H54 (cell line): ENCODE measurements around the gene C3orf18.

ENCODE experiments used
- DNase-seq: peaks from one replicate; pipeline ENCODE4 v3.0.0; 2011; ENCODE audit warnings: low spot score, mixed read lengths; ENCODE audit not compliant: insufficient read length
- FAIRE-seq: peaks from 3 replicates; lab custom pipeline; 2011; peaks lifted over from hg19 to GRCh38; lab: Jason Lieb, UNC
- POLR2A ChIP-seq: IDR thresholded peaks from 2 replicates; pipeline ENCODE4 v1.6.1; 2011; ENCODE audit warnings: low read depth, mild to moderate bottlenecking, low read length

C3orf18 gene

DNA sequence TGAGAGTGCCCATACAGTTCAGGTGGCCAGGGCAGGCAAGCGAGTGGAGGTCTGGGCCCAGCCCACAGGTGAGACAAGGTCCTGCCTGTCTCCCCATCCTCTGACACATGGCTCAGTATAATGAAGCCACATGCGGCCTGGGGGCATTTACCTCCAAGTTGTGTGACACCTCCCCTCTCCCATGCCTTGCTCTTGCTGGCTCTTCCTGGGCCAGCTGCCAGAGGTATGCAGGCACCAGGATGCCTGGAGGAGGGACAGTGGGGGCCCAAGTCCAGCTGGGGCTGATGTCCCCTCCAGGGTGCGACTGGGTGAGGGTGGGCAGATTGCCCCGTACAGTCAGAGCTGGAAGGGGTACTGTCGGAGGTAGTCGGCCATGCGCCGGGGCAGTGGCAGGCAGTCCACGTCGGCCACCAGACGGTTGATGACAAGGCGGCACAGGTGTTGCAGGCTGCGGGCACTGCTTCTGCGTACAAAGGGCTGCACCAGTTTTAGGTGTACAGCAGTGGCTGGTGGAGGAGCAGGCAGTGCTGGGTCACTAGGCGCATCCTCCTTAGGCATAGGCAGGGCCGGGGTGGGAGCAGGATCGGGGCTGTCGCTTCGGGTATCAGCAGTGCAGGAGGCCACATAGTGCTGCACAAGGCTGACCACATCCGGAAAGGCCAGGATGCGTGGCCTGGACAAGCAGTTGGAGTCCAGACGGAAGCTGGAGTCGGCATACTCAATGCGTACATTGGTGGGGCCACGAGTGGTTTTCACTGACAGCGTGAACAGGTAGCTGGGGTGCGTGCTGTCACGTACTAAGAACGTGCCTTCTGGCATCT lies 39.9 kb upstream of the C3orf18 start:
- no peak for TF ChIP-seq POLR2A
- FAIRE-seq (no peak), DNase-seq (no peak)

DNA sequence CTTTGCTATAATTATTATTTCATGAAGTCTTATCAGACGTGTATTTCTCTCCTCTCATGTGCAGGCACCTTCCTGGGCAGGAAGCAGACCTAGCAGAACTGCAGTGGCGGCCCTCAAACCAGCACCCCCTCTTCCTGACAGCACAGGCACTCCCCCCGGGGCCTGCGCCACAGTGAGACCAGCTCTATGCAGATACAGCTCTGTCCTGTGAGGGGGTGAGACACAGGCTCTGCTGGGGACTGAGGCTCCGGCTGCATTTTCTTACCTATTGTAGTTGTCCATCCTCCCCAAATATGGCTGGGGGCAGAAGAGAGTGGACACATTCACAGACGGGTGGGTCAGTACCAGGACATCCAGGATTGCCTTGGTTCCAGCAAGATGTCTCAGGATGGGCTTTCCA lies 39.0 kb upstream of the C3orf18 start:
- DNase-seq (no peak), FAIRE-seq (no peak)
- TF ChIP-seq POLR2A, result no peak

DNA sequence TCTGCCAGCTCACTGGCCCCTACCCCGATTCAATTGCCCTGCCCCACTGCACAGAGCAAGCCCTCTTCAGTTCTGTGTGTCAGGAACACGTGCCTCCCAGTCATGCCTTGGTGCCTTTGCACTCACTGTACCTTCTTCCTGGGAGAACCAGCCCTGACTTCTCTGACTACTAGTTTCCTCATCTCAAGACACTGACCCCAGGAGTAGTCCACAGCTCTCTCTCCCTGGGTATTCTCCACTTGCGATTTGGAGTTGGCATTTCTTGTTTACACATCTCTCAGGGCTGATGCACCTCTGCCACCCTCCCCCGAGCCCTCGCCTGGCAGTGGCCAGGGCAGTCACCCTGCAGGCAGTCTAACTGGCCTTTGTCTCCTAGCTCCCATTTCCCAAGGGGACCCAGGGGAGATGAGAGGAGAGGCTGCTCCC lies 38.4 kb upstream of the C3orf18 start:
- FAIRE-seq (no peak), DNase-seq (no peak)
- no peak for TF ChIP-seq POLR2A

DNA sequence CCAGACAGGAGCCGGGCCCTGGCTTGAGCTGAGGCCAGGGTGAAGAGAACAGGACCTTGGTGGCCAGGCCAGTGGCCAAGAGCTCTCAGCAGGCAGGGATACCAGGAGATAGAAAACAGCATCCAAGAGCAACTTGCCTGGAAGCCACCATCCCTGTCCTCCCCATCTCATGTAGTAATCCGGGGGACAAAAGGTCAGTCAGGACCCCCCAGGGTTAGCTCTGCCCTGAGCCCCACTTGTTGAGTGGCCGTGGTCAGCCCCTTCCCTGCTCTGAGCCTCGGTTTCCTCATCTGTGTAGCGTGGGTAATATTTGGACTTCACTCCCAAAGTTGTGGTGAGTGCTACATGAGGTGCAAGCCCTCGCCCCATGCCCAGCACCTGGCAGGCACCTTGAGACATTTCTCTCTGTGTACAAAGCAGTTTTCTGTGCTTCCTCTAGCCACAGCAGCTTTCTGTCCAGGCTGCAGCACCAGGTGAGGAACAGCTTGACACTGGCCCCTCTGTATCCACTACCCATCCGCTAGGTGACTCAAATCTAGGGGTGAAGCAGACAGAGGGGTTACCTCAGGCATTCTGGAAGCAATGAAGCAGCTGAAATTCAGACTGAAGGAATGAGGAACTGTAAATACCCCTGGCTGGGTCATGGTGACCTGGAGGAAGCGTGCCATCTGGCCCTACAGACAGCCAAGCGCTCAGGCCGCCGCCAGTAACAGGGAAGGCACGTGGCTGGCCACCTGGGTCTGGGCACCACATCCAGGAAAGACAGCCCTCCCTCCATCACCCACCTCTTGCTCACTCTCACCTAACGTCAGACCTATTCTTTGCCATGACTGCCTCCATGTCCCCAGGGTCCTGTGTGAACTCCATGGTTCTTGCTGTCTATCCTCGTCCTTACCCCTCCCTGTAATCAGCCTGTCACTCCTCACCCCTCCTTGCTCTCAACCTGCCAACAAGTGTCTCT lies 37.4 kb upstream of the C3orf18 start:
- no peak for TF ChIP-seq POLR2A
- DNase-seq, result no peak

DNA sequence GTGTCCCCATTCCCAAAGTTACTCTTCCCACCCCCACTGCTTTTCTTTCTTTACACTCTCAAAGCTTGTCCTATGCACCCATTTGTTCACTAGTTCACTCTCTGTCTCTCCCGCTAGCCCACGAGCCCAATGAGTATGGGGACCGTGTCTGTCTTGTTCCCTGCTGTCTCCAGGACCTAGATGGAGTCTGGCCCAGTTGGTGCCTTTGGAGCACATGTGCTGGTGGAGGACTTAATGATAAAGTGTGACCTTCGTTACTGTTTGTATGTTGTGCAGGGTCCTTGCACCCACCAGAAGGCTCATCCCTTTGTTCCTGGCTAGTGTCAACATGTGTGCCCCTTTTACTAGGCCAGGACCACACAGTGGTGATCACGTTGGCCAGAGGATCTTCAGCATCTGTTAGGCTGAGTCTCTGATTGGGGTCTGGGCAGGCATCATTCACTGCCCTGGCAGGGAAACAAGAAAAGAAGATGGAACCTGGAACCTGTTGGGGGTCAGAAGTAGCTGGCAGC lies 36.6 kb upstream of the C3orf18 start:
- no peak for TF ChIP-seq POLR2A
- DNase-seq, result no peak
- no peak for FAIRE-seq

More for the DNA sequence above, 37.4 kb upstream of the C3orf18 start:
- no peak for FAIRE-seq

DNA sequence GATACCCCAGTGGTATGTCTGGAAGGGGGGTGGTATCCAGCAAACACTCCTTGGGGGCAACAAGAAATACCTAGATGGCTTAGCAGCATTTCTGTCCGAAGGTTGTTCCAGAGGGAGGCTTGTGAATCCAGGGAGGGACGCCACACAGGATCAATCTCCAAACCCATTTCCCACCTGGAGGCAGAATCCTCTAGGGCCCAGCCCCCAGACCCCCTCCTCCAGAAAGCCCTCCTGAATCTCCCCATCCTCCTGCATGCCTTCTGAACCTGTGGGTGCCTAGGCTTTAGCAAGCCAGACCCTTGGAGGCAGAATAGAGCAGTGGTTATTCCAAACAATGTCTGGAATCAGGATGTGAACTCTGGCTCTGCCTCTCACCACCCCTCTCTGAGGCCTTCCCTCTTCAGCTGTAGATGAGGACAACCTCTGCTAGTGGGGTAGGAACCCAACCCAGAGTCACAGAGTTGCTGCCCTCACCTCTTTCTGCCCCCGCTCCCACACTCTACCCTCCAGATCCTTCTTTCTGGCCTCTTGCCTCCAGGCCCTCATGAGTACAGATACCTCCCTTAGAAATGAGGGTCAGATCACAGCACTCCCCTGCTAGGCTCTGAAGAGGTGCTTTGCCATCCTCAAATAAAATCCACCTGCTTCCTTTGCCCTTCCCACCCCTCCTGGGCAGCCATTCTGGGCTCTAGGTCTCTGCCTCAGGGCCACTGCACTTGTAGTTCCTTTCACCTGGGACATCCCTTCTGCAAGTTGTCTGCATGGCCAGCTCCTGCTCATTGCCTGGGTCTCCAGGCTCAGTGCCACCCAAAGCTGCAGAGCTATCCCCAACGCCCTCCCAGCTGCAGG lies 35.9 kb upstream of the C3orf18 start:
- no peak for FAIRE-seq
- no peak for TF ChIP-seq POLR2A
- DNase-seq, result no peak

DNA sequence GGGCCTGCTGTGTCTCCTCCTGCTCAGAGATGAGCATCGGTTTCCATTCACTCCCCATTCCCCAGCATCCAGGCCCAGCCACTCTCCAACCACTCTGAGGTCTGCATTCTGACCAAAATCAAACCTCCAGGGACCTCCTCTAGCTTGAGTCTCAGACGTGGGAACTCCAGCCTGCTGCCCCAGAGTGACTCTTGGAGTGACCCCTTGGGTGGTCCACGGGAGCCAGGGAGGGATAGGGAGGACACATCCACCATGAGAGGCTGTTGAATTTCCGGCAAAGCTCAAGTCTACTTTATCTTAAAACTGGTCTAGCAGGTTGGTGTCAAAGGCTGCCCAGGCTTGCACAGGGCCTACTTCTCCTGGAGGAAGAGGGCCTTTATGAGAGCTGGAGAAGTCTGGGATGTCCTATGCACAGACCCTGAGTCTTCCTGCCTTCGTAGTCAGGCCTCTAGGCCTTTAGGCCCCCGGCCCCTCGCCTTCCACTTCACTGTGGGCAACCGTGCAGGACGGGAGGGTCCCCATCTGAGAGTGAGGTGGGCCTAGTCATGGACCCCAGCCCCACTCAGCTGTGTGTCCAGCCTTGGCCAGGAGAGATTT lies 35.1 kb upstream of the C3orf18 start:
- FAIRE-seq (no peak), DNase-seq (no peak)
- TF ChIP-seq POLR2A, result no peak

DNA sequence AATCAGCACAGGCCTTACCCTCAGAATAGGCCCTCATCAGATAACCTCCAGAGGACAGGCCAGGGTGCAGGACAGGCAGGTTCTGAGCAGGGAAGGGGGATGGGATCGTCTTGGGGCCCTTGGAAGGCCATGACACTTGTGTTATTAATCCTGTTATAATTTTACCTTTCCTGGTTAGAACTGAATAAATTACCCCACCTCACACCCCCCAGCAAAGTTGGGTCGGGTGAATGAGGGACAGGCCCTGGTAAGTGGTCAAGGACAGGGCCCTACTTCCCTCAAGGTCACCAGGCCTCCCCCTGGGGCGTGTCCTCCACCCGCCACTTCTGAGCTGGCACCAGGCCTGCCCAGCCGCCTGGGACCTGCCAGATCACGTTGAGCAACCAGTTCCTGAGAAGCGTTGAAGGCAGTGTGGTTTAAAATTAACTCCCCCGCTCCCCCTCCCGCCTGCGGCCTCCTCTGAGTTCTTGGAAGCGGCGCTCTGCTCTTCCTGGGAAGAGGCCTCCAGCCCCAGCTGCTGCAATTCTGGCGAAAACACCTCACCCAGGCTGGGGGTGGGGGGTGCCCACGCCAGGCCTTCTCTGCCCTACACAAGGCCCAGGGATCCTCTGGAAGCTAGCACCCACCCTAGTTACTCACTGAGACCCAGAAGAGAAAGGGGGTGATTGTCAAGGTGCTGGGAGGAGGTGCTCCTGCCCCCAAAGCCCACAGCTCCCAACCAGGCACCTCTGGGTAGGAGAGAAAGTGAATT lies 33.5 kb upstream of the C3orf18 start:
- peak; percentile 84 for DNase-seq
- FAIRE-seq, result peak; percentile 55
- no peak for TF ChIP-seq POLR2A

DNA sequence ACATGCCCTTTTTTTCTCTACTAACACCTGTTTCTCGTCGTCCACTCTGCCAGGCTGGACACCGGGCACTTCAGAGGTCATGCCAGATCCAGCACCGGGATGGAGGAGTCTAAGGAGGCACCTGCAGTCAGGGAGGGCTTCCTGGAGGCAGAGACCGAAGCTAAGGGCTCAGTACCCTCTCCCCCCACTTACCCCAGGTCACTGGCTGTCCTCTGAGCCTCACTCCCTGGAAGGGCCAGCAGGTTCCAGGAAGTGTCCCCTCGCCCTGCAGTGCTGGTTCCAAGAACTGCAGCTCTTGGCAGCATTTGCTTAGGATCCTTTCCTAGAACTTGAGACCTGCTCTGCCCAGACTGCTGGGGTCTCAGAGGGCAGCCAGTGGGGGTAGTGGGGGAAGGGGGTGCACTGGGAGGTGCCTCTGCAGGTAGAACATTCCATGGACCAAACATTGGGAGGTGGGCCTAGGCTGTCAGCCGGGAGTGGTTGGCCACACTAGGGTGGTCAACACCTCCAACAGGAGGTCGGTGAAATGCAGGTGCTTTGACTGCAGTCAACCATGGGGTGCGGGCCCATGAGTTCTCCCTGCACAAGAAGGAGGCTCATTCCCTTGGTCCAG lies 32.7 kb upstream of the C3orf18 start:
- no peak for TF ChIP-seq POLR2A
- DNase-seq, result no peak
- FAIRE-seq, result no peak

DNA sequence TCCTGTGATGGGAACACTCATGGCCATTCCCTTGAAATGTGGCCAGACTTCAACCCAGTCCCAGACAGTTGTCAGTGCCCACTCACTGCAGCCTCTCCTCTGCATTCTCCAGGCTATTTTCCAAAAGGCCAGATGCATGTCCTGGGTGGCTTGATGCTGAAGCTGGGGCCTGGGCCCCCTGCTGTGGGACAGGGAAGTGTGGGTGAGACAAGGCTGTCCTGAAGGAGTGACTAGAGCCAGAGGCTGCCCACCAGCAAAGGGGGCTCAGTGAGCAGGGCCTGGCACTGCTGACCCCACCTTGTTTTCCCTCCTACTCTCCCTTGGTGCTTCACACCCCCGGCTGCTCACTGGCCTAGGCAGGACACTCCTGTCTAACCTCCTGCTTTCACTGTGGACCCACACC lies 32.2 kb upstream of the C3orf18 start:
- no peak for TF ChIP-seq POLR2A
- DNase-seq, result no peak
- FAIRE-seq, result no peak

DNA sequence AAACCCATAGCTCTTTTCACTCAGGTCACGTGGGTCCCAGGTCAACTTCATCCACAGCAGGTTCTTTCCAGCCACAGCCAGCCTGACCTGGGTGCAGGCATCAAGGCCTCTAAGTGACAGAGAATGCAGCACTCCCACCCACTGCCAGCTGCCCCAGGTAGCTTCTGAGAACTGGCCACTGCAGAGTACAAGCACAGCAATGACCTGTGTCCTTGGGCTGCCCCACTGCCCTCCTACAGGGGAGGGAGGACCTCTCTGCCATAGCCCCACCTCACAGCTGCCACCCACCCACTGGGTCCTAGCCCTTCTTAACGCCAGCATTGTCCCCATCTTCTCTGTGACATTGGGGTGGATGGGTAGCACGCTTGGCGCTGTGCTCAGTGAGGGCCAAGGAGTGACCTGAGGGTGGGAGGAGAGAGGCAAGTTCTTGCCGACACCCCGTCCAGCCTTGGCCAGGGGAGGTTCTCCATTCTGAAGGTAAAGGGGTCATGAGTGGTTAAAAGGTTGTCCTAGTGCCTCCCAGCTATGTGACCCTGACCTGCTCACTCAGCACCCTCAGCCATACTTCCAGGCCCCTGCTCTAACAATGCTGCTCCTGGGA lies 31.7 kb upstream of the C3orf18 start:
- no peak for DNase-seq
- no peak for TF ChIP-seq POLR2A
- no peak for FAIRE-seq
